GM19023 (cell line): ENCODE measurements around the gene SF1.
"Not testable (repeated sequence)": the region's sequence is repeated elsewhere in the genome, so short reads cannot be mapped to it uniquely, and the experiment has no call there.

Experiments
- ATAC-seq: cut with Tn5 transposase; IDR thresholded peaks from one replicate; pipeline ENCODE4 v1.9.1; 2021; ENCODE audit warnings: mild to moderate bottlenecking, moderate library complexity; ENCODE audit not compliant: unreplicated experiment

Gene SF1

GRCh38 chr11:64778473-64779298 lies at the start of gene SF1:
SF1 (minus strand) TSS chr11:64778542; CDS start chr11:64778392, 150 bp downstream.
- peak; percentile 79 for ATAC-seq

- ATAC-seq: no peak
These were observed 49.1 kb upstream of the SF1 start for GRCh38 chr11:64827451-64827839.

GRCh38 chr11:64826578-64827450 lies 48.5 kb upstream of the SF1 start:
- no peak for ATAC-seq

- no peak for ATAC-seq
These were observed 47.7 kb upstream of the SF1 start for GRCh38 chr11:64826062-64826461.

GRCh38 chr11:64823568-64824119 lies 45.3 kb upstream of the SF1 start:
- no peak for ATAC-seq

- ATAC-seq: no peak
These were observed 39.1 kb upstream of the SF1 start for GRCh38 chr11:64817476-64817875.

- not testable (repeated sequence) for ATAC-seq
These were observed 37.1 kb upstream of the SF1 start for GRCh38 chr11:64815433-64815832.

GRCh38 chr11:64814712-64815187 lies 36.4 kb upstream of the SF1 start:
- ATAC-seq: peak; percentile 43

- no peak for ATAC-seq
These were observed 35.5 kb upstream of the SF1 start for GRCh38 chr11:64813826-64814225.

- no peak for ATAC-seq
These were observed 32.5 kb upstream of the SF1 start for GRCh38 chr11:64810891-64811272.

GRCh38 chr11:64810271-64810890 lies 32.0 kb upstream of the SF1 start, which contains the start of gene MEN1:
MEN1 (minus strand) TSS chr11:64810551; CDS start chr11:64810109, 442 bp downstream.
- peak; percentile 72 for ATAC-seq

GRCh38 chr11:64809781-64810241 lies 31.5 kb upstream of the SF1 start:
- ATAC-seq: no peak

GRCh38 chr11:64805481-64805880 lies 27.1 kb upstream of the SF1 start:
- no peak for ATAC-seq

- no peak for ATAC-seq
These were observed 26.2 kb upstream of the SF1 start for GRCh38 chr11:64804346-64805210.

- ATAC-seq: no peak
These were observed 25.6 kb upstream of the SF1 start for GRCh38 chr11:64803846-64804345.

GRCh38 chr11:64803158-64803845 lies 25.0 kb upstream of the SF1 start, which contains the start of gene MAP4K2:
MAP4K2 (minus strand) TSS chr11:64803214; CDS start chr11:64803149, 65 bp downstream.
- ATAC-seq: peak; percentile 65

GRCh38 chr11:64802370-64803157 lies 24.2 kb upstream of the SF1 start:
- ATAC-seq: peak; percentile 17
